SK-N-SH treated with all-trans-retinoic acid at 6 μM for 48 hours (cell line): Measurements from ENCODE around the gene ITGB1.
A peak's percentile ranks its signal among the peaks of the same experiment; 100 is the strongest.

Experiments
- ATAC-seq: fragments of 200-7000 bp; cut with Tn5 transposase; 3 replicates; pipeline ENCODE4 v1.9.1; 2020; ENCODE audit warnings: mild to moderate bottlenecking, moderate library complexity
- ARNTL ChIP-seq: fragments of 450-650 bp; formaldehyde crosslinking; IDR thresholded peaks from 2 replicates; pipeline ENCODE4 v1.5.0; 2020; ENCODE audit warnings: low read depth, mild to moderate bottlenecking, moderate library complexity, borderline replicate concordance
- BACH2 ChIP-seq: fragments of 250-450 bp; sonication (Bioruptor Pico); IDR thresholded peaks from 2 replicates; pipeline ENCODE4 v1.9.0; 2021; ENCODE audit warnings: mild to moderate bottlenecking, borderline replicate concordance
- CREB5 ChIP-seq: fragments of 250-450 bp; sonication (Bioruptor Pico); IDR thresholded peaks from 2 replicates; pipeline ENCODE4 v1.5.1; 2020; ENCODE audit warnings: low read depth, mild to moderate bottlenecking, moderate library complexity
- CSDC2 ChIP-seq: fragments of 250-450 bp; sonication (Bioruptor Pico); IDR thresholded peaks from 2 replicates; pipeline ENCODE4 v1.5.0; 2020; ENCODE audit warnings: mild to moderate bottlenecking, moderate library complexity
- CSRNP3 ChIP-seq: fragments of 250-450 bp; sonication (Bioruptor Pico); IDR thresholded peaks from 2 replicates; pipeline ENCODE4 v1.5.1; 2021; ENCODE audit warnings: mild to moderate bottlenecking, moderate library complexity
- ESRRG ChIP-seq: fragments of 250-450 bp; sonication (Bioruptor Pico); IDR thresholded peaks from 2 replicates; pipeline ENCODE4 v1.6.1; 2021; ENCODE audit warnings: mild to moderate bottlenecking
- GLIS3 ChIP-seq: fragments of 250-450 bp; sonication (Bioruptor Pico); IDR thresholded peaks from 2 replicates; pipeline ENCODE4 v1.5.0; 2020; ENCODE audit warnings: mild to moderate bottlenecking, moderate library complexity
- ISL1 ChIP-seq: fragments of 250-450 bp; sonication (Bioruptor Pico); IDR thresholded peaks from 2 replicates; pipeline ENCODE4 v2.1.2; 2022; ENCODE audit warnings: mild to moderate bottlenecking, moderate library complexity
- OSR1 ChIP-seq: fragments of 250-450 bp; sonication (Bioruptor Pico); IDR thresholded peaks from 2 replicates; pipeline ENCODE4 v1.8.0; 2022; ENCODE audit warnings: moderate library complexity, mild to moderate bottlenecking, inconsistent platforms
- PATZ1 ChIP-seq: fragments of 250-450 bp; sonication (Bioruptor Pico); IDR thresholded peaks from 2 replicates; pipeline ENCODE4 v1.8.0; 2020; ENCODE audit warnings: mild to moderate bottlenecking, moderate library complexity, borderline replicate concordance
- POU6F1 ChIP-seq: fragments of 250-450 bp; sonication (Bioruptor Pico); IDR thresholded peaks from 2 replicates; pipeline ENCODE4 v1.8.0; 2021; ENCODE audit warnings: low read depth, mild to moderate bottlenecking, moderate library complexity, borderline replicate concordance
- PPARA ChIP-seq: fragments of 250-450 bp; sonication (Bioruptor Pico); IDR thresholded peaks from 2 replicates; pipeline ENCODE4 v1.5.0; 2020; ENCODE audit warnings: mild to moderate bottlenecking, borderline replicate concordance
- TCF4 ChIP-seq: fragments of 250-450 bp; sonication (Bioruptor Pico); IDR thresholded peaks from 2 replicates; pipeline ENCODE4 v1.8.0; 2021; ENCODE audit warnings: mild to moderate bottlenecking, moderate library complexity, borderline replicate concordance
- TOX ChIP-seq: fragments of 250-450 bp; sonication (Bioruptor Pico); IDR thresholded peaks from 2 replicates; pipeline ENCODE4 v1.8.0; 2021; ENCODE audit warnings: mild to moderate bottlenecking, moderate library complexity, borderline replicate concordance
- TSHZ2 ChIP-seq: fragments of 250-450 bp; sonication (Bioruptor Pico); IDR thresholded peaks from 2 replicates; pipeline ENCODE4 v1.5.0; 2020; ENCODE audit warnings: mild to moderate bottlenecking, moderate library complexity
- ZC3H10 ChIP-seq: fragments of 250-450 bp; sonication (Bioruptor Pico); IDR thresholded peaks from 2 replicates; pipeline ENCODE4 v1.5.1; 2021; ENCODE audit warnings: mild to moderate bottlenecking, moderate library complexity
- ZFP3 ChIP-seq: fragments of 250-450 bp; sonication (Bioruptor Pico); IDR thresholded peaks from 2 replicates; pipeline ENCODE4 v1.5.0; 2020; ENCODE audit warnings: mild to moderate bottlenecking, moderate library complexity
- ZFP30 ChIP-seq: fragments of 450-650 bp; formaldehyde crosslinking; IDR thresholded peaks from 2 replicates; pipeline ENCODE4 v1.5.0; 2022; ENCODE audit warnings: mild to moderate bottlenecking, moderate library complexity
- ZNF565 ChIP-seq: fragments of 450-650 bp; formaldehyde crosslinking; conservative IDR thresholded peaks from 2 replicates; pipeline ENCODE4 v1.5.0; 2020; ENCODE audit warnings: low read depth, mild to moderate bottlenecking, moderate library complexity
- ZNF70 ChIP-seq: fragments of 450-650 bp; formaldehyde crosslinking; IDR thresholded peaks from 2 replicates; pipeline ENCODE4 v1.5.0; 2020; ENCODE audit warnings: mild to moderate bottlenecking, moderate library complexity
- ZNF8 ChIP-seq: fragments of 450-650 bp; formaldehyde crosslinking; IDR thresholded peaks from 2 replicates; pipeline ENCODE4 v1.5.0; 2020; ENCODE audit warnings: mild to moderate bottlenecking, moderate library complexity

Gene ITGB1

GRCh38 chr10:32927750-32928149 lies 30.3 kb downstream of the ITGB1 start:
- no peak for ATAC-seq
- TF ChIP-seq CSRNP3 (CRISPR knock-in tag) (no peak), ZFP3 (CRISPR knock-in tag) (no peak), ZNF565 (CRISPR knock-in tag) (no peak), GLIS3 (CRISPR knock-in tag) (no peak), TOX (CRISPR knock-in tag) (no peak), ISL1 (CRISPR knock-in tag) (no peak), ARNTL (CRISPR knock-in tag) (no peak), CSDC2 (CRISPR knock-in tag) (no peak), OSR1 (CRISPR knock-in tag) (no peak), PATZ1 (no peak), ZC3H10 (CRISPR knock-in tag) (no peak), TCF4 (CRISPR knock-in tag) (no peak), BACH2 (no peak), POU6F1 (CRISPR knock-in tag) (no peak), ZNF70 (CRISPR knock-in tag) (no peak), CREB5 (CRISPR knock-in tag) (no peak), ZNF8 (CRISPR knock-in tag) (no peak), PPARA (no peak)

- TF ChIP-seq ZFP30 (no peak), TCF4 (CRISPR knock-in tag) (peak; percentile 25; the same call in 1 of the 2 replicates), PPARA (no peak)
Measured at GRCh38 chr10:32923849-32924248, 34.2 kb downstream of the ITGB1 start.

GRCh38 chr10:32923134-32923533 lies 34.9 kb downstream of the ITGB1 start:
- TF ChIP-seq CSRNP3 (CRISPR knock-in tag) (no peak), BACH2 (no peak), PPARA (no peak), ZFP3 (CRISPR knock-in tag) (no peak), ESRRG (CRISPR knock-in tag) (no peak), ARNTL (CRISPR knock-in tag) (no peak), CREB5 (CRISPR knock-in tag) (no peak), OSR1 (CRISPR knock-in tag) (no peak), TSHZ2 (CRISPR knock-in tag) (no peak)
- ATAC-seq, result no peak

More at GRCh38 chr10:32923849-32924248, 34.2 kb downstream of the ITGB1 start:
- ATAC-seq, result peak; percentile 53; the same call in 2 of the 3 replicates
